ENCODE measurements around the gene DENND1A.
"Not testable (repeated sequence)": the region's sequence is repeated elsewhere in the genome, so short reads cannot be mapped to it uniquely, and the experiment has no call there.

Gene DENND1A

GRCh38 chr9:123432331-123433236 is 497.3 kb downstream of the DENND1A start:
- no peak for DNase-seq (ENCODE audit: low read depth)

DNA sequence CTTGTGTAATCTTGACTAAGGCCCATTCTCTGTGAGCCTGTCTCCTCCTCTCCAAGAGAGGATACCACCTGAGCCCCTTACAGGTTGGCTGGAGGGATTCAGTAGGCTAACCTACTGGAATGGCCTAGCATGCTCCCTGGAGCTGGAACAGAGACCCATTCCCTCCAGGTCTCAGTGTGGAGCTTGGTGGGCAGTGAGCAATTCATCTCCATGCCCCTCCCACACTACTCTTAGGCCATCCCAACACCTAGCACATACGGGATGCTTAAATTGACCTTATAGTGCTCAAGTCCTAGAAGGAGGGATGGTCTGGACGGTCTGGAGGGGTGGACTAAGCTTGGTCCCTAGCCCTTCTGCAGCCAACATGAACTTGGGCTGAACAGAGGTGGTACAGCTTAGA is 498.3 kb downstream of the DENND1A start:
- no peak for DNase-seq (ENCODE audit: low read depth)

DNA sequence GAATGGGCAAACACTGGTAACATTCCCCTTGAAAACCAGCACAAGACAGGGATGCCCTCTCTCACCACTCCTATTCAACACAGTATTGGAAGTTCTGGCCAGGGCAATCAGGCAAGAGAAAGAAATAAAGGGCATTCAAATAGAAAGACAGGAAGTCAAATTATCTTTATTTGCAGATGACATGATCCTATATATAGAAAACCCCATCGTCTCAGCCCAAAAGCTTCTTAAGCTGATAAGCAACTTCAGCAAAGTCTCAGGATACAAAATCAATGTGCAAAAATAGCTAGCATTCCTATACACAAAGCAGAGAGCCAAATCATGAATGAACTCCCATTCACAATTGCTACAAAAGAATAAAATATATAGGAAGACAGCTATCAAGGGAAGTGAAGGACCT is 501.5 kb downstream of the DENND1A start:
- not testable (repeated sequence) for DNase-seq (ENCODE audit: low read depth)

- no peak for DNase-seq (ENCODE audit: low read depth)
Observed at GRCh38 chr9:123426406-123426805, 503.5 kb downstream of the DENND1A start.

DNA sequence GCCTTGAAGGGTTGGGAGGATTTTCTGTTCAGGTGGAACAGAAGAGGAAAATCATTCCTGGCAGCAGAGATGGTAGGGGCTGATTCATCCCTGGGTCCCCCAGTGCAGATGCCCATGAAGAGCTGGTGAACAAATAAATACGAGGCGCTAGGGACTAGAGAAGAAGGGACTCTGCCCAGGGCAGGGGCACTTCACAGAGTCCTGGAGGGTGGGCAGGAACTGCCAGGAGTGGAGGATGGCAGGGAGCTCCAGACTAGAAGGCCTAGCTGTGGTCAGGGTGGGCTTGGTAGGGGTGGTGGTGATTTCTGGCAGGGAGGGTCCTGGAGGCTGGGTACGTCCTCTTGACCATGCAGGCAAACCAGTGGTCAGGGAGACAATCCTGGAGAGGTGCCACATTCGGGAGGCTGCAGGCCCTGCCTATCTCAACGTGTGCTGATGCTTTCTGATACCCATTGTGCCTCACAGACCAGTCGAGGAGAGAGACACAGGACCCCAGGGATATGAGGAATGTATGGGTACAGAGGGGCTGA is 504.0 kb downstream of the DENND1A start:
- no peak for DNase-seq (ENCODE audit: low read depth)

- DNase-seq (ENCODE audit: low read depth), result no peak
Observed at GRCh38 chr9:123425261-123425821, 504.6 kb downstream of the DENND1A start.

DNA sequence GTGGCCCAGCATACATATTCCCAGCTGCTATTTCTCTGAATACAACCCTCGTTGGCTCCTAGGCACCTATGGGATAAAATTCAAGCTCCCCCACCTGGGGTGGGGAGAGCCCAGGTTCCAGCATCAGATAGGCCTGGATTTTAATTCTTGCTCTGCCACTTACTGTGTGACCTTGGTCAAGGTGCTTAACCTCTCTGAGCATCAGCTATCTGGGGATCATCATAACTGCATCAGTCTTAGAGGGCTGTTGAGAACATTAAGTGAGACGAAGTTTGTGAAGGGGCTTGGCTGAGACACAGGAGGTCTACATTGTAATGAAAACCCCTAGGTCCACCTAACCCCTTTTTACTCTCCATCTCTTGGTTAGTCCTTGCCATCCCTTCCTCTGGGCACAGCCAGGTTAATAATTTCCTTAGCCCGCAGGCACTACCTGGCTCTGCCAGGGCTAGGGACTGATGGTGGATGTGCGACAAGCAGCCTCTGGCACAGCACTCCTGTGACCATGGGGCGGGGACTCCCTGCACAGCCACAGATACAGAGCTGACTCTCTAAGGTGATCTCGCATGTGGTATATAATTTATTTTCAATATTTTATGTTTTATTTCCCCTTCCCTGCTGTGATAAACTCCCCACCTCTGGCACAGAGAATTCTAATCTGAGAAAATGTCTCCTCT is 505.2 kb downstream of the DENND1A start:
- DNase-seq (ENCODE audit: low read depth), result no peak

DNA sequence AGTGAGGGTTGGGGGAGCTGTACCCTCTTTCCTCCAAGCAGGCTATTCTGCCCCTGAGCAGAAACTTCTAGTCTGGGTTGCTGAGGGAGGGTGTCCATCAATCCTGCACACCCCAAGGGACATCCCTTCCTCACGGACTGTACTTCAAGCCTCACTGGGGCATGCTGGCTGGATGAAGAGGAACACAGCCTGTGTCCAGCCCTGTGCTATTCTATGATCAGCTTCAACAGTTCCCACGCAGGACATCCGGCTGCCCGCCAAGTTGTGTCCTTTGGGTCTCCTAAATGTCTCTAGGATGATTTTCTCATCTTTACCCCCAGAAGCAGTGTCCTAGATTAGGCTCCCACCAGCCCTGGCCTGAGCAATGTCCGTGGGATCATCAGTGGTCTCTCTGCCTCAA is 505.8 kb downstream of the DENND1A start:
- DNase-seq (ENCODE audit: low read depth), result no peak

GRCh38 chr9:123423311-123423640 is 506.6 kb downstream of the DENND1A start:
- DNase-seq (ENCODE audit: low read depth), result no peak

GRCh38 chr9:123422635-123423310 is 507.2 kb downstream of the DENND1A start:
- DNase-seq (ENCODE audit: low read depth), result no peak

- DNase-seq (ENCODE audit: low read depth), result no peak
Observed at GRCh38 chr9:123421801-123422455, 508.0 kb downstream of the DENND1A start.

GRCh38 chr9:123421186-123421585 is 508.7 kb downstream of the DENND1A start:
- no peak for DNase-seq (ENCODE audit: low read depth)

- no peak for DNase-seq (ENCODE audit: low read depth)
Observed at GRCh38 chr9:123420592-123421111, 509.3 kb downstream of the DENND1A start.

DNA sequence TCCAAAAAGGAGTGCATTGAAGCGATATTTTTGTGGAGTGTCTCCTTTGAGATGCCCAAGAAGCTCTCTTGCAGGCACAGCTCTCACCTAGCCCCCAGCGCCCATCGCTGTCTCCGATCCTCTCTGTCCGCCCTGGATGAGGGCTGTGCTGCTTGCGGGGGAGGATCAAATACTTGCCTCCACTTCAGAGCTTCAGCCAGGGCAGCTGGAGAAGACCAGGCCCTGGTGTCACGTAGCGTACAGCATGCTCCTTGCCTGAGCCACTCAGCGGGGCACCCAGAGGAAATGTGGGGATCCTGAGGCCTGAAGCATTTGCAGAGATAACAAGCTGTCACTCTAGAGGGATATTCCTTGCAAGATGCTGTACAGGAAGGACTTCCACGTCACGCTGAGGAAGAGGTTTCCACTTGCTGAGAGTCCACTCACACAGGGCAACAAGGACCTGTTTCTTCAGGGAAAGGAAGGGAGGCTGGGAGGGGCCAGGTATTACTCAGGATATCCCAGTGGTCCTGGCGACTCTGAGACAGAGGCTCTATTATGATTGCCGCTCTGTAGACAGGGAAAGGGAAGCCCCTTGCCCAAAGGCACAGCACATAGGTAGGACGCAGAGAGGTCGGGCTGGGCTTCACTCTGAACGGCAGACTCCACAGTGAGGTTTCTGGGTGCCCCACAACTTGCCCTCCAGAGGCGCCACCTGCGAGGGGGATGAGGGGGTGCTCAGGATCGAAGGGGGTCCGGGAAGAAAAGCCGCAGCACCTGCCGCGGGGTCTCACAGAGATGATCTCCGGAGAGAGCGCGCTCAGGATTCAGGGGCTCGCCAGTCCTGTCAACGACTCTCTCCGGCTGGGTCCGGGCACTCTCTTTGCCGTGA is 510.0 kb downstream of the DENND1A start:
- DNase-seq (ENCODE audit: low read depth), result no peak

DNA sequence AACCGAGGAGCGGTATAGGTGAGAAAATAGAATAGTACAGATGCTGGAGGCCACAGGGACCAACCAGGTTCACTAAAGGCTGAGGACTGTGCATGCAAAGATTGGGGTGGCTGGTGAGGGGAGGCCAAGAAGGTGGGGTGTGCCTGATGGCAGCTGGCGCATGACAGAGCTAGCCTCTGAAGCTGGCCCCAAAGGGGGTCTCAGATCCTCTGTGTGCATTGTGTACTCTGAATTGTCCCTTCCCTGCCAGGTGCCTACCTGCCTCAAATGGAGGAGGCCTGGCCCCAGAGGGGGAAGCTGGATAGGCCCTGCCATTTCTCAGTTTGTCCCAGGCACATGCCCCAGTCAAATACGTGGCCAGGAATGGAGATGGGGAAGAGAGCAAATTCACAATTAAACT is 510.8 kb downstream of the DENND1A start:
- DNase-seq (ENCODE audit: low read depth), result no peak

GRCh38 chr9:123418506-123418905 is 511.4 kb downstream of the DENND1A start:
- no peak for DNase-seq (ENCODE audit: low read depth)

- no peak for DNase-seq (ENCODE audit: low read depth)
Observed at GRCh38 chr9:123418052-123418430, 511.9 kb downstream of the DENND1A start.

GRCh38 chr9:123417289-123418051 is 512.5 kb downstream of the DENND1A start:
- no peak for DNase-seq (ENCODE audit: low read depth)

- DNase-seq (ENCODE audit: low read depth), result no peak
Observed at GRCh38 chr9:123416176-123416575, 513.8 kb downstream of the DENND1A start.

All from activated gamma-delta T cell treated with anti-CD3 and anti-CD28 coated beads, Interleukin-2, amount 50 U/mL, for 16 hours (primary cell).